Trophoblast cell (in vitro differentiated cells and primary cell): ENCODE data around the gene MALRD1.

Source experiments
- DNase-seq, 2 donors: peaks; one replicate each; pipeline ENCODE4 v3.0.0-alpha.2; 2016
- H2AFZ ChIP-seq: 2 replicates; pipeline ENCODE4 v1.6.1; 2013; ENCODE audit warnings: low read length, moderate library complexity, mild to moderate bottlenecking; ENCODE audit not compliant: insufficient read depth, poor library complexity
- H2AK5ac ChIP-seq: 2 replicates; pipeline ENCODE4 v1.6.1; 2013; ENCODE audit warnings: mild to moderate bottlenecking, low read length
- H2BK120ac ChIP-seq: 2 replicates; pipeline ENCODE4 v1.6.1; 2013; ENCODE audit warnings: low read length, mild to moderate bottlenecking, moderate library complexity; ENCODE audit not compliant: insufficient read depth, poor library complexity
- H2BK12ac ChIP-seq: 2 replicates; pipeline ENCODE4 v1.6.1; 2013; ENCODE audit warnings: mild to moderate bottlenecking, low read length, moderate library complexity
- H2BK5ac ChIP-seq: 2 replicates; pipeline ENCODE4 v1.6.1; 2013; ENCODE audit warnings: low read length, low read depth, moderate library complexity, mild to moderate bottlenecking; ENCODE audit not compliant: poor library complexity
- H3K14ac ChIP-seq: 2 replicates; pipeline ENCODE4 v1.6.1; 2013; ENCODE audit warnings: mild to moderate bottlenecking, low read length
- H3K18ac ChIP-seq: 2 replicates; pipeline ENCODE4 v1.6.1; 2013; ENCODE audit warnings: mild to moderate bottlenecking, low read length
- H3K23ac ChIP-seq: 2 replicates; pipeline ENCODE4 v1.6.1; 2013; ENCODE audit warnings: low read length
- H3K27ac ChIP-seq: 2 replicates; pipeline ENCODE4 v1.5.1; 2013; ENCODE audit warnings: low read depth, mild to moderate bottlenecking, inconsistent platforms, low read length, moderate library complexity
- H3K27me3 ChIP-seq: 2 replicates; pipeline ENCODE4 v1.6.1; 2013; ENCODE audit warnings: inconsistent platforms, mild to moderate bottlenecking, low read length, moderate library complexity; ENCODE audit not compliant: insufficient read depth
- H3K36me3 ChIP-seq, 2 experiments: 1 replicate in 1 of 2; 2 replicates in 1 of 2; pipeline ENCODE4 v1.6.1; 2013; ENCODE audit warnings: low read length in 2 of 2, mild to moderate bottlenecking in 2 of 2, moderate library complexity in 1 of 2; ENCODE audit not compliant: insufficient read depth in 2 of 2, control insufficient read depth in 1 of 2
- H3K4ac ChIP-seq: 2 replicates; pipeline ENCODE4 v1.6.1; 2013; ENCODE audit warnings: low read depth, mild to moderate bottlenecking, low read length, moderate library complexity
- H3K4me1 ChIP-seq, 2 experiments: 1 replicate in 1 of 2; 2 replicates in 1 of 2; pipeline ENCODE4 v1.6.1; 2013; ENCODE audit warnings: low read length in 2 of 2, mild to moderate bottlenecking in 2 of 2, moderate library complexity in 1 of 2; ENCODE audit not compliant: insufficient read depth in 2 of 2, control insufficient read depth in 1 of 2
- H3K4me2 ChIP-seq: 2 replicates; pipeline ENCODE4 v1.6.1; 2013; ENCODE audit warnings: inconsistent platforms, mild to moderate bottlenecking, low read length, moderate library complexity
- H3K4me3 ChIP-seq: 2 replicates; pipeline ENCODE4 v1.5.1; 2013; ENCODE audit warnings: mild to moderate bottlenecking, low read depth, low read length, inconsistent platforms
- H3K79me1 ChIP-seq: one replicate; pipeline ENCODE4 v1.6.1; 2013; ENCODE audit warnings: low read length
- H3K79me2 ChIP-seq: 2 replicates; pipeline ENCODE4 v1.6.1; 2013; ENCODE audit warnings: low read length, mild to moderate bottlenecking; ENCODE audit not compliant: control insufficient read depth, insufficient read depth, poor library complexity
- H3K9ac ChIP-seq: 2 replicates; pipeline ENCODE4 v1.6.1; 2013; ENCODE audit warnings: mild to moderate bottlenecking, low read length
- H3K9me3 ChIP-seq: 2 replicates; pipeline ENCODE4 v1.6.1; 2013; ENCODE audit warnings: low read depth, mild to moderate bottlenecking, control low read depth, inconsistent platforms, low read length; ENCODE audit not compliant: insufficient read depth
- H4K12ac ChIP-seq: 2 replicates; pipeline ENCODE4 v1.6.1; 2013; ENCODE audit warnings: low read depth, mild to moderate bottlenecking, low read length, moderate library complexity
- H4K8ac ChIP-seq: 2 replicates; pipeline ENCODE4 v1.6.1; 2013; ENCODE audit warnings: low read depth, mild to moderate bottlenecking, low read length, moderate library complexity
- H4K91ac ChIP-seq: one replicate; pipeline ENCODE4 v1.6.1; 2013; ENCODE audit warnings: low read depth, mild to moderate bottlenecking, low read length, moderate library complexity
- whole genome bisulfite sequencing: extraction: QIAGEN DNeasy Blood & Tissue Kit; methylation state at CpG from one replicate; pipeline ENCODE4 v1.1.7; 2013; ENCODE audit warnings: missing lambda C conversion rate; ENCODE audit not compliant: insufficient read length, insufficient coverage; ENCODE audit errors: extremely low coverage; 5-methylcytosine and 5-hydroxymethylcytosine counted together

Gene MALRD1

DNA sequence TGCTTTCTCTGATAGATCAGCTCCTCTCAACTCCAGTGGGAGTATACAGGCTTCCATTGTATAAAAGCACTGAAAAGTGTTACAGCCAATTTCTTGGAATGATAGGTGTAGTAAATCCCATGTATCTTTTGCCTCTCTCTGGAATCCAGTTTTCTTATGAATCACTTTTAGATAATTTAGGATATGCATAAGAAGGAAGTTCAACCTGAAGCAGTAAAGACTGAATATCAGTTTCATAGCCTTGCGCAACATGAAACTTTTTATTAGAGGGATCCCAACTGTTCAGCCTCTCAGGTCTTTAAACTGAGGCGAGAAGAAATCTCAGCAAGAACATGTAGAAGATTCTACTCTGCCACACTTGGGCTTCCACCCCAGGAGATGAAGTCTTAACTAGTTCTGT is 280.0 kb downstream of the MALRD1 start:
- Histone ChIP-seq H3K79me1 (no peaks in the 10 kb centered on the region), H2AK5ac (no peak overlapping the region), H3K36me3 (no peaks in the 10 kb centered on the region), H3K4me2 (no peak overlapping the region), H3K14ac (no peak overlapping the region), H2AFZ (no peak overlapping the region), H3K27me3 (no peaks in the 10 kb centered on the region), H3K27ac (no peak overlapping the region), H3K4ac (no peak overlapping the region), H3K4me3 (no peak overlapping the region), H3K23ac (no peak overlapping the region), H4K12ac (no peak overlapping the region), H4K91ac (no peak overlapping the region), H3K18ac (no peak overlapping the region), H3K79me2 (no peaks in the 10 kb centered on the region), H2BK12ac (no peak overlapping the region), H3K9ac (no peak overlapping the region), H2BK5ac (no peak overlapping the region), H3K9me3 (no peaks in the 10 kb centered on the region), H2BK120ac (no peak overlapping the region), H3K4me1 (no peaks in the 10 kb centered on the region), H4K8ac (no peak overlapping the region)
- peak in 1 of 2 donors; percentile 3 for DNase-seq
- WGBS = no CpG with 5 or more reads among the region's 2 CpGs

DNA sequence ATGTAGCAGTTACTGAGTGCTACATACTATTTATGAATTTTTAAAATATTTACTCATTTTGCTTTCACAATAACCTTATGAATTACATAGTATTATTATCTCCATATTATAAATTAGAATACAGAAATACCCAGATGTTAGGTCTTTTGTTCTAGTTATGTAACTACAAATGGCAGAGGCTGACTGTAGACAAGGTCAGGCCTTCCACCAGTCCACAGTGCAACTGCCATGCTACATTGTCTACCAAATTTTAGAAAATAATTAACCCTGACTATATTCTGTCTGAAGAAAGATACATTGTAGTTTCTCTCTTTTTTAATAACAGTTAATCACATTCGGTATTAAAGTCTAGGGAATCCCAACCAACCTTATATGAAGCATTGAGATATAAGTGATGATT is 280.9 kb downstream of the MALRD1 start:
- no peak for DNase-seq
- H3K79me1 ChIP-seq = no peaks in the 10 kb centered on the region
- no CpG with 5 or more reads among the region's 1 CpG for WGBS

DNA sequence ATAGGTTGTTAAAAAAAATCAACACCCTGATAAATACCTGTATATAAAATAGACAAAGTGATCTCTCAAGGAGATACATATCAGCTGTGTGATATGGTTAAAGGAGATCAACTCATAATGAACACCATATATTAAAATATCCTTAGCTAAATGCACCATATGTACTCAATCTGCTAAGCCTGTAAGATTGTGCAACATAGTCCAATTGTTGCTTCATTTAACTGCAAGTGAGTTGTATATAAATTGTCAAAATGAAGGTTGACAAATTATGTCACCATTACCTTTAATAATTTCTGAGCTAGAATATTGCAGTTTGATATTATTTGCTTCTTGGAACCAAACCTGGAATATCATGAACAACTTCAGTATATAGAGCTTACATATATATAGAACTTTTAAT is 283.7 kb downstream of the MALRD1 start:
- Histone ChIP-seq H4K8ac (no peak overlapping the region), H3K9ac (no peak overlapping the region), H2AK5ac (no peak overlapping the region), H3K18ac (no peak overlapping the region), H3K79me1 (no peaks in the 10 kb centered on the region), H3K27me3 (no peaks in the 10 kb centered on the region), H3K23ac (no peak overlapping the region), H3K9me3 (no peaks in the 10 kb centered on the region), H3K4me1 (no peaks in the 10 kb centered on the region), H2BK5ac (no peak overlapping the region), H3K4me3 (no peak overlapping the region), H3K27ac (no peak overlapping the region), H2BK12ac (no peak overlapping the region), H3K4me2 (no peak overlapping the region), H3K14ac (no peak overlapping the region), H3K4ac (no peak overlapping the region), H3K79me2 (no peaks in the 10 kb centered on the region), H3K36me3 (no peaks in the 10 kb centered on the region), H2AFZ (no peak overlapping the region), H2BK120ac (no peak overlapping the region), H4K12ac (no peak overlapping the region), H4K91ac (no peak overlapping the region)
- peak in 1 of 2 donors; percentile 9 for DNase-seq

More for the DNA sequence above, 280.9 kb downstream of the MALRD1 start:
- no peak overlapping the region for H3K14ac ChIP-seq
- no peaks in the 10 kb centered on the region for H3K79me2 ChIP-seq
- no peaks in the 10 kb centered on the region for H3K36me3 ChIP-seq
- no peak overlapping the region for H3K4me3 ChIP-seq
- no peak overlapping the region for H3K27ac ChIP-seq
- no peak overlapping the region for H3K4me2 ChIP-seq
- H3K18ac ChIP-seq = no peak overlapping the region
- no peak overlapping the region for H2BK12ac ChIP-seq
- no peak overlapping the region for H4K8ac ChIP-seq
- no peak overlapping the region for H4K12ac ChIP-seq
- no peak overlapping the region for H3K23ac ChIP-seq
- H2BK120ac ChIP-seq = no peak overlapping the region
- H3K4ac ChIP-seq = no peak overlapping the region
- H3K27me3 ChIP-seq = no peaks in the 10 kb centered on the region
- H2AK5ac ChIP-seq = no peak overlapping the region
- H3K4me1 ChIP-seq = no peaks in the 10 kb centered on the region
- H3K9me3 ChIP-seq = no peaks in the 10 kb centered on the region
- no peak overlapping the region for H2BK5ac ChIP-seq
- H4K91ac ChIP-seq = no peak overlapping the region
- H3K9ac ChIP-seq = no peak overlapping the region
- no peak overlapping the region for H2AFZ ChIP-seq

DNA sequence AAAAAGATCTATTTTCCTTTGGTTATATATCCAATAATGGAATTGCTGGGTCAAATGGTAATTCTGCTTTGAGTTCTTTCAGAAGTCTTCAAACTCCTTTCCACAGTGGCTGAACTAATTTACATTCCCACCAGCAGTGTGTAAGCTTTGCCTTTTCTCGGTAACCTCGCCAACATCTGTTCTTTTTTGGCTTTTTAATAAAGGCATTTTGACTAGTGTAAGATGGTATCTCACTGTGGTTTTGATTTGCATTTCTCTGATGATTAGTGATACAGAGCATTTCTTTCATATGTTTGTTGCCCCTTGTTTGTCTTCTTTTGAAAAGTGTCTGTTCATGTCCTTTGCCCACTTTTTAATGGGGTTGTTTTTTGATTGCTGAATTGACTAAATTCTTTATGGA is 285.0 kb downstream of the MALRD1 start:
- H3K79me1 ChIP-seq = no peaks in the 10 kb centered on the region
- no peak overlapping the region for H3K9ac ChIP-seq
- no peak overlapping the region for H3K4ac ChIP-seq
- H4K8ac ChIP-seq = no peak overlapping the region
- no peaks in the 10 kb centered on the region for H3K79me2 ChIP-seq
- H2BK12ac ChIP-seq = no peak overlapping the region
- H3K4me2 ChIP-seq = no peak overlapping the region
- no CpG with 5 or more reads among the region's 2 CpGs for WGBS
- H3K9me3 ChIP-seq = no peaks in the 10 kb centered on the region
- H3K27me3 ChIP-seq = no peaks in the 10 kb centered on the region
- H3K4me3 ChIP-seq = no peak overlapping the region
- H2BK120ac ChIP-seq = no peak overlapping the region
- no peak for DNase-seq
- no peaks in the 10 kb centered on the region for H3K4me1 ChIP-seq
- H4K12ac ChIP-seq = no peak overlapping the region
- H4K91ac ChIP-seq = no peak overlapping the region
- H2BK5ac ChIP-seq = no peak overlapping the region
- H3K18ac ChIP-seq = no peak overlapping the region
- no peak overlapping the region for H3K27ac ChIP-seq
- no peak overlapping the region for H3K23ac ChIP-seq
- H3K14ac ChIP-seq = no peak overlapping the region
- H2AFZ ChIP-seq = no peak overlapping the region
- H3K36me3 ChIP-seq = no peaks in the 10 kb centered on the region
- H2AK5ac ChIP-seq = no peak overlapping the region
